Common myeloid progenitor, CD34-positive (primary cell): Measurements from ENCODE around the gene TRAIP.

Experiments
- CTCF ChIA-PET: fragments of 350-600 bp; sonication (Branson Sonifier 250); formaldehyde crosslinking; loops from one replicate; lab custom pipeline; 2021; ENCODE audit warnings: antibody characterized with exemption; lab: Charles Lee
- POLR2A ChIA-PET: fragments of 350-600 bp; sonication (Branson Sonifier 250); formaldehyde crosslinking; loops from one replicate; lab custom pipeline; 2021; ENCODE audit warnings: antibody characterized with exemption; lab: Charles Lee
- DNase-seq, 3 donors: peaks; one replicate each; pipeline versions ENCODE4 v3.0.0 to v3.0.0-alpha.2; 2013
- H3K27ac ChIP-seq, 2 experiments: 1 replicate in 1 of 2; 2 replicates in 1 of 2; pipeline ENCODE4 v1.7.0; 2013; ENCODE audit warnings: inconsistent platforms in 2 of 2, low read length in 2 of 2, mild to moderate bottlenecking in 2 of 2, low read depth in 1 of 2, moderate library complexity in 1 of 2; ENCODE audit not compliant: severe bottlenecking in 2 of 2, insufficient read depth in 1 of 2, poor library complexity in 1 of 2
- H3K27me3 ChIP-seq, 5 experiments: replicated peaks in 2 of 5; 1 replicate in 3 of 5; 2 replicates in 2 of 5; pipeline versions ENCODE4 v1.6.1 to v1.7.0; 2013; ENCODE audit warnings: low read length in 4 of 5, mild to moderate bottlenecking in 2 of 5, moderate library complexity in 2 of 5, inconsistent platforms in 1 of 5; ENCODE audit not compliant: insufficient read depth in 5 of 5, control insufficient read depth in 4 of 5
- H3K36me3 ChIP-seq, 4 experiments: 1 replicate in 2 of 4; 2 replicates in 2 of 4; pipeline versions ENCODE4 v1.6.1 to v1.7.0; 2013; ENCODE audit warnings: low read length in 3 of 4, control low read depth in 1 of 4, mild to moderate bottlenecking in 1 of 4; ENCODE audit not compliant: control insufficient read depth in 4 of 4, insufficient read depth in 4 of 4
- H3K4me1 ChIP-seq, 4 experiments: 1 replicate in 3 of 4; 2 replicates in 1 of 4; pipeline versions ENCODE4 v1.6.1 to v1.7.1; 2013; ENCODE audit warnings: low read length in 3 of 4, mild to moderate bottlenecking in 3 of 4, control low read depth in 1 of 4, inconsistent platforms in 1 of 4, moderate library complexity in 1 of 4; ENCODE audit not compliant: control insufficient read depth in 4 of 4, insufficient read depth in 4 of 4; ENCODE audit errors: control extremely low read depth in 1 of 4
- H3K4me3 ChIP-seq, 7 experiments: 1 replicate in 4 of 7; 2 replicates in 3 of 7; pipeline versions ENCODE4 v1.5.1 to v1.7.0; 2013; ENCODE audit warnings: mild to moderate bottlenecking in 7 of 7, low read length in 6 of 7, moderate library complexity in 6 of 7, inconsistent platforms in 2 of 7, low read depth in 2 of 7, control low read depth in 1 of 7; ENCODE audit not compliant: insufficient read depth in 4 of 7, control insufficient read depth in 1 of 7; ENCODE audit errors: extremely low read depth in 1 of 7
- H3K9me3 ChIP-seq, 5 experiments: 1 replicate in 4 of 5; 2 replicates in 1 of 5; pipeline versions ENCODE4 v1.6.1 to v1.7.1; 2013; ENCODE audit warnings: low read length in 4 of 5, mild to moderate bottlenecking in 2 of 5, inconsistent platforms in 1 of 5, low read depth in 1 of 5, moderate library complexity in 1 of 5; ENCODE audit not compliant: control insufficient read depth in 4 of 5, insufficient read depth in 2 of 5; ENCODE audit errors: control extremely low read depth in 1 of 5
- WGBS: methylation state at CpG from one replicate; pipeline ENCODE4 v1.1.5; 2013; ENCODE audit not compliant: insufficient coverage; 5-methylcytosine and 5-hydroxymethylcytosine counted together

Gene TRAIP

GRCh38 chr3:49793486-49794085, 62.8 kb downstream of the TRAIP start:
- ChIA-PET POLR2A (no interaction called here), CTCF (interaction anchor here (0.6 to 31.1 kb wide), 2 partner anchors 43 to 107 kb away, joined by 3 to 807 read pairs; no protein-coding TSS in a partner anchor)
- H3K9me3 ChIP-seq = no peaks in the 10 kb centered on the region
- H3K36me3 ChIP-seq = no peaks in the 10 kb centered on the region
- DNase-seq = no peak
- no peaks in the 10 kb centered on the region for H3K27me3 ChIP-seq
- H3K4me3 ChIP-seq = no peak overlapping the region
- WGBS = 98% methylated on average over 13 of the region's 13 CpGs
- no peak overlapping the region for H3K27ac ChIP-seq
- H3K4me1 ChIP-seq = peaks cover 0 to 12% (median 9%) of the 10 kb centered on the region in 4 experiments

- no peak for DNase-seq
- POLR2A ChIA-PET = no interaction called here
- H3K9me3 ChIP-seq = no peaks in the 10 kb centered on the region
- H3K4me1 ChIP-seq = peaks cover 0 to 15% (median 11%) of the 10 kb centered on the region in 4 experiments
- 98% methylated on average over 10 of the region's 10 CpGs for WGBS
- no peak overlapping the region for H3K27ac ChIP-seq
- no peaks in the 10 kb centered on the region for H3K36me3 ChIP-seq
- H3K4me3 ChIP-seq = no peak overlapping the region
- H3K27me3 ChIP-seq = no peaks in the 10 kb centered on the region
- CTCF ChIA-PET = interaction anchor here (0.6 to 1.2 kb wide), 2 partner anchors 48 to 108 kb away, joined by 3 read pairs; no protein-coding TSS in a partner anchor
Observed at GRCh38 chr3:49792371-49793150, 63.8 kb downstream of the TRAIP start.

DNA sequence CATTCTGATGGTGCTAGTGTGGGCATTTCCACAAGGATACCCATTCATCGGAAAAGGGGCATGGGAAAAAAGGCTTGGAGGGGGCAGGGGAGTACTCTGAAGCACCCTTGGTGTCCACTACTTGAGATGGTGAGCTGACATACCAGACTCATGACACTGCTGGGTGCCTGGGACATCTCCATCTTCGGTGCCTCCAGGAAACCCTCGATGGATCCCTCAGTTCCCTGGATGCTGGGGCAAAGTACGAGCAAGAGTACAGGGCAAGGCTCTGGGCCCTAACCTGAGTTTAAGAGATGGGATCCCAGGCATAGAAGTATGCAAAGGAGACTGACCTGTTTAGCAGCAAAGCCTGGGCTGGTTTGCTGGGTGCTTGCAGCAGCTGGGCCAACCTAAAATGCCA, 64.8 kb downstream of the TRAIP start:
- peaks cover 3 to 25% (median 21%) of the 10 kb centered on the region in 4 experiments for H3K4me1 ChIP-seq
- H3K4me3 ChIP-seq = no peak overlapping the region
- WGBS = 100% methylated on average over 4 of the region's 4 CpGs
- no peaks in the 10 kb centered on the region for H3K9me3 ChIP-seq
- H3K27me3 ChIP-seq = no peaks in the 10 kb centered on the region
- H3K27ac ChIP-seq = no peak overlapping the region
- no peak for DNase-seq
- POLR2A ChIA-PET = interaction anchor here (0.7 kb wide), 1 partner anchor 121 kb away, joined by 3 read pairs; no protein-coding TSS in a partner anchor
- no peaks in the 10 kb centered on the region for H3K36me3 ChIP-seq
- CTCF ChIA-PET = interaction anchor here (1.2 to 1.3 kb wide), 2 partner anchors 47 kb away, joined by 3 to 5 read pairs; no protein-coding TSS in a partner anchor

DNA sequence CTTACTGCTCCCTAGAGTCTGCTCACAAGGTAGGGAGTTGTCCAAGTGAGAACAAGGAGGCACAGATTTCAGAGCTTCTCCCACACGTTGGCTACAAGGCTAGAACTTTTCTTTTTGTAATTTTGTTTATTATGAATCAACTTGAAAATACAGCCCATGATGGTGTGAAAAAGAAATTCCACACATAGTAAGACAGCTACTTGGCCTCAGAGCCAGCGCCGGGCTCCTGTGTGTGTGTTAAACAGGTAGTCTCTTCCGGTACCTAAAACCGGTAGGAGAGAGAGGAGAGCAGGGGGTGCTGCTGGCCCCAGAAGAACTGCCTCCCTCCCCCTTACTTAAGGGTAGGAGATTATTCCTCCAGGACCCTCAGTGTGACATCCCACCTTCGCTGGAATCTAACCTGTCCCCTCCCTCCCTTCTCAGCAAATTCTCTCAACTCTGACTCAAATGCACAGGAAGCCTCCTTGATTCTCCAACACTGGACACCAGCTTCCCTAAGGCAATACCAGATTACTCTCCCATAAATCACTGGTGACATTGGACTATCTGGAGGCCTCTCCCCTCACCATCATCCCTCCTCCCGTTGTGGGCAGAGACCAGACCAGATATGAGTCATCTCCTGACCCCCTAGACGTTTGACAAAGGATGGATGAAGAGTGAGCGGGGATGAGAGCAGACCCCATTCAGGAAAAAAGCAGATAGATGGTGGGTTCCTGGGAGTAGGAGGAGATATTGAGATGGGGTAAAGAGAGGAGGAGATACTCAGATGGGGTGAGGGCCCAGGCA, 65.5 kb downstream of the TRAIP start:
- 83% methylated on average over 5 of the region's 9 CpGs for WGBS
- ChIA-PET POLR2A (interaction anchor here (0.7 kb wide), 1 partner anchor 122 kb away, joined by 3 read pairs; no protein-coding TSS in a partner anchor), CTCF (interaction anchor here (1.3 kb wide), 1 partner anchor 48 kb away, joined by 5 read pairs; no protein-coding TSS in a partner anchor)
- no peak overlapping the region for H3K4me3 ChIP-seq
- no peaks in the 10 kb centered on the region for H3K36me3 ChIP-seq
- no peaks in the 10 kb centered on the region for H3K27me3 ChIP-seq
- no peak overlapping the region for H3K27ac ChIP-seq
- no peaks in the 10 kb centered on the region for H3K9me3 ChIP-seq
- no peak for DNase-seq
- H3K4me1 ChIP-seq = peaks cover 3 to 26% (median 21%) of the 10 kb centered on the region in 4 experiments

DNA sequence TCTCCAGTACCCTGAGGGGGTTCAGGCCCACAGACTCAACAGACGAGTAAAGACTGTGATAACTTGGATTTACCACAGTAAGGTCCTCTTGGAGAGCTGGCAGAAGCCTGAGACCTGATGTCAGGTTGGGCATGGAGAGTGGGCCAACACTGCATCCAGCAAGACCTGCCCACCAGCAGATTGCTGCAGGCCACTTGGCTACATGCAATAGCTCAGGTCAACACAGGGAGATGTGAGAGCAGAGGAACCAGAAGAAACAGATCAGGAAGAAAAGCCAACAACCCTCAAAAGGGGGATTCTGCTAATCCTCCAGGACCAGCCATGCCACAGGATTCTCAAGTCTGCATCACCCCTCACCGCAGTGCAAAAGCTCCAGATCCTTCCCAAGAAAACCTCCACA, 68.3 kb downstream of the TRAIP start:
- no peaks in the 10 kb centered on the region for H3K9me3 ChIP-seq
- no peak overlapping the region for H3K27ac ChIP-seq
- H3K27me3 ChIP-seq = no peaks in the 10 kb centered on the region
- no peak overlapping the region for H3K4me3 ChIP-seq
- DNase-seq = no peak
- ChIA-PET CTCF (interaction anchor here (0.6 to 3.5 kb wide), 7 partner anchors 10 to 379 kb away, joined by 3 to 28 read pairs (median 3); partner anchors contain the start of genes CDHR4 and INKA1), POLR2A (no interaction called here)
- H3K36me3 ChIP-seq = peaks cover 0 to 10% (median 2%) of the 10 kb centered on the region in 4 experiments
- H3K4me1 ChIP-seq = peaks cover 5 to 40% (median 31%) of the 10 kb centered on the region in 4 experiments
- 100% methylated on average over 2 of the region's 2 CpGs for WGBS

GRCh38 chr3:49787536-49787935, 68.8 kb downstream of the TRAIP start:
- Histone ChIP-seq H3K4me3 (peak overlapping the region in 2 of 7 experiments; percentile 83 to 89), H3K4me1 (peaks cover 5 to 40% (median 31%) of the 10 kb centered on the region in 4 experiments), H3K9me3 (no peaks in the 10 kb centered on the region), H3K27ac (peak overlapping the region in 1 of 2 experiments; percentile 96), H3K36me3 (peaks cover 0 to 10% (median 2%) of the 10 kb centered on the region in 4 experiments), H3K27me3 (no peaks in the 10 kb centered on the region)
- ChIA-PET CTCF (interaction anchor here (0.7 to 3.5 kb wide), 8 partner anchors 10 to 301 kb away, joined by 3 to 28 read pairs (median 3); partner anchors contain the start of genes CDHR4, INKA1 and RBM5), POLR2A (interaction anchor here (2.0 kb wide), 1 partner anchor 15 kb away, joined by 11 read pairs; the partner anchor contains the start of gene INKA1)
- DNase-seq = no peak
- 17% methylated on average over 2 of the region's 5 CpGs for WGBS
